22Rv1 (cell line): ENCODE measurements around the gene SSR2.
A peak's percentile ranks its signal among the peaks of the same experiment; 100 is the strongest.

ENCODE experiments used
- H3K27ac ChIP-seq: fragments of 450-650 bp; 2 replicates; pipeline ENCODE4 v1.5.1; 2017
- CTCF ChIP-seq: fragments of 450-650 bp; IDR thresholded peaks from 2 replicates; pipeline ENCODE4 v1.5.1; 2017; ENCODE audit warnings: mild to moderate bottlenecking
- ZFX ChIP-seq: fragments of 450-650 bp; IDR thresholded peaks from 2 replicates; pipeline ENCODE4 v1.6.1; 2017; ENCODE audit warnings: antibody characterized with exemption, borderline replicate concordance

Gene SSR2

GRCh38 chr1:156020293-156021092 is at the start of gene SSR2:
Gene SSR2 (minus strand): TSS chr1:156020951. CDS start chr1:156020167, 784 bp downstream.
- peak within 1 kb of the TSS; percentile 61 for H3K27ac ChIP-seq
- no peak for TF ChIP-seq CTCF
- no peak for TF ChIP-seq ZFX

GRCh38 chr1:156070548-156070947 is 49.8 kb upstream of the SSR2 start:
- no peak overlapping the region for H3K27ac ChIP-seq
- TF ChIP-seq ZFX (no peak), CTCF (no peak)

GRCh38 chr1:156069490-156070455 is 49.0 kb upstream of the SSR2 start:
- TF ChIP-seq CTCF = no peak
- no peak for TF ChIP-seq ZFX
- no peak overlapping the region for H3K27ac ChIP-seq

GRCh38 chr1:156067262-156067661 is 46.5 kb upstream of the SSR2 start:
- no peak overlapping the region for H3K27ac ChIP-seq
- TF ChIP-seq CTCF (no peak), ZFX (no peak)

GRCh38 chr1:156065871-156066270 is 45.1 kb upstream of the SSR2 start:
- H3K27ac ChIP-seq = no peak overlapping the region
- no peak for TF ChIP-seq CTCF
- no peak for TF ChIP-seq ZFX

GRCh38 chr1:156065212-156065611 is 44.5 kb upstream of the SSR2 start:
- H3K27ac ChIP-seq = no peak overlapping the region
- TF ChIP-seq CTCF (no peak), ZFX (no peak)

GRCh38 chr1:156064615-156065014 is 43.9 kb upstream of the SSR2 start:
- no peak for TF ChIP-seq ZFX
- TF ChIP-seq CTCF = no peak
- no peak overlapping the region for H3K27ac ChIP-seq
